GM10266 (cell line): Measurements from ENCODE around the gene C11orf54.

Source experiments
- DNase-seq: peaks from one replicate; pipeline ENCODE4 v3.0.0; 2012; ENCODE audit errors: extremely low spot score
- TF ChIP-seq, protein P1 (sequence below): IDR thresholded peaks from 2 replicates; pipeline ENCODE4 v1.5.1; 2012; ENCODE audit warnings: mild to moderate bottlenecking, low read depth; ENCODE audit not compliant: control insufficient read depth, insufficient read depth; ENCODE audit errors: missing control alignments

C11orf54 gene

DNA sequence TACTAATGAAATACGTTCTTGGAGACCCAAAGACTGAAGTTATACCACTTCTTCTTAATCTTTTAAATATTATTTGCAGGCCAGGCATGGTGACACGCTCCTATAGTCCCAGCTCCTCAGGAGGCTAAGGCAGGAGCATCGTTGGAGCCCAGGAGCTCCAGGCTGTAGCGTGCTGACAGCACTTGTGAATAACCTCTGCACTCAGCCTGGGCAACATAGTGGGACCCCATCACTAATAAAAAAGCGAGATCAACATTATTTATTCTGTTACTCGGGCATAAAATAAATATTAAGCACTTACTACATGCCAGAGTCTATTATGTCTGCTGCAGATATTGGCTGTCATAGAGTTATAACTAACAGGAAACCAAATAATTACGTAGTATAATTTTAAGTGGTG lies 41.9 kb downstream of the C11orf54 start:
- DNase-seq, result no peak
- TF ChIP-seq, protein P1, sequence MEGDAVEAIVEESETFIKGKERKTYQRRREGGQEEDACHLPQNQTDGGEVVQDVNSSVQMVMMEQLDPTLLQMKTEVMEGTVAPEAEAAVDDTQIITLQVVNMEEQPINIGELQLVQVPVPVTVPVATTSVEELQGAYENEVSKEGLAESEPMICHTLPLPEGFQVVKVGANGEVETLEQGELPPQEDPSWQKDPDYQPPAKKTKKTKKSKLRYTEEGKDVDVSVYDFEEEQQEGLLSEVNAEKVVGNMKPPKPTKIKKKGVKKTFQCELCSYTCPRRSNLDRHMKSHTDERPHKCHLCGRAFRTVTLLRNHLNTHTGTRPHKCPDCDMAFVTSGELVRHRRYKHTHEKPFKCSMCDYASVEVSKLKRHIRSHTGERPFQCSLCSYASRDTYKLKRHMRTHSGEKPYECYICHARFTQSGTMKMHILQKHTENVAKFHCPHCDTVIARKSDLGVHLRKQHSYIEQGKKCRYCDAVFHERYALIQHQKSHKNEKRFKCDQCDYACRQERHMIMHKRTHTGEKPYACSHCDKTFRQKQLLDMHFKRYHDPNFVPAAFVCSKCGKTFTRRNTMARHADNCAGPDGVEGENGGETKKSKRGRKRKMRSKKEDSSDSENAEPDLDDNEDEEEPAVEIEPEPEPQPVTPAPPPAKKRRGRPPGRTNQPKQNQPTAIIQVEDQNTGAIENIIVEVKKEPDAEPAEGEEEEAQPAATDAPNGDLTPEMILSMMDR, result no peak

DNA sequence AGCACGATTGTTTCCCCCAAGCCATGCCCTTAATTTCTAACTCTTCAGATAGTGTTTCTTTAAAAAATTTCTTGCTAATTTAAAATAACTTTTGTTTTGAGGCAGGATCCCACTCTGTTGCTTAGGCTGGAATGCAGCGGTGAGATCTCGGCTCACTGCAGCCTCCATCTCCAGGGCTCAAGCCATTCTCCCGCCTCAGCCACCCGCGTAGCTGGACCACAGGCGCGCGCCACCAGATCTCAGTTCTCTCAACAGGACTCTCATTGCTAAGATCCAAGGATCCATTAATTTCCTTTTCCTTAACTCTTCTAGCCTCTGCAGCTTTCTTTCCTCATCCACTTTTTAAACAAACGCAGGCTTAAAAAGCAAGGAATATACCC lies 42.3 kb downstream of the C11orf54 start:
- no peak for DNase-seq
- TF ChIP-seq, protein P1, result no peak

GRCh38 chr11:93784145-93784934 lies 42.9 kb downstream of the C11orf54 start, which contains the start of gene MED17:
Gene MED17 (plus strand): TSS chr11:93784282. CDS start chr11:93784514, 232 bp downstream.
- TF ChIP-seq, protein P1, result peak; percentile 36
- DNase-seq, result peak; percentile 91

- TF ChIP-seq, protein P1, result no peak
- DNase-seq, result no peak
Measured at GRCh38 chr11:93784935-93785360, 43.5 kb downstream of the C11orf54 start.

GRCh38 chr11:93791493-93791892 lies 50.0 kb downstream of the C11orf54 start:
- no peak for DNase-seq
- TF ChIP-seq, protein P1, result no peak

GRCh38 chr11:93796441-93797231 lies 55.2 kb downstream of the C11orf54 start:
- no peak for DNase-seq

More at GRCh38 chr11:93796441-93797231, 55.2 kb downstream of the C11orf54 start:
- TF ChIP-seq, protein P1, result no peak
